WI38 (cell line): ENCODE measurements around the gene WNT9B.

Experiments
- H3K4me3 ChIP-seq: 2 replicates; pipeline ENCODE4 v1.5.1; 2011; ENCODE audit warnings: low read depth, mild to moderate bottlenecking, control low read depth, low read length
- TF ChIP-seq, protein P1 (sequence below): IDR thresholded peaks from 2 replicates; pipeline ENCODE4 v1.5.1; 2012; ENCODE audit warnings: low read depth, mild to moderate bottlenecking, control low read depth, low read length

WNT9B gene

DNA sequence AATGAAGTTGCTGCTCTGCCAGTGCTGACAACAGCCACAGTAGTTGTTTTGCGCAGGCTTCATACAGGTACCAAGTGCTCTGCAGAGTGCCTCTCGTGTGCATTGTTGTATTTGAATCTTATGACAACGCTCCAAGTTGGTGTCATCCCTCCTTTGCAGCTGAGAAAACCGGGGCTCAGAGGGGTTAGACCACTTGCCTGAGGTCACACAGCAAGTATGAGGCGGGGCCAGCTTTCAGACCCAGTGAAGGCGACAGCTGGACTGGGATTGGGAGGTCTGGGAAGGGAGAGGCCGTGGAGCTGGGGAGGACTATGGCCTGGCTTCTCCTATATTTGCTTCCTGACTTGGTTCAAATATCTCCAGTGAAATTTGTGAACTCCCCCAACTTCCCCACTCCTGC is 33.2 kb downstream of the WNT9B start:
- no peak overlapping the region for H3K4me3 ChIP-seq
- TF ChIP-seq, protein P1, sequence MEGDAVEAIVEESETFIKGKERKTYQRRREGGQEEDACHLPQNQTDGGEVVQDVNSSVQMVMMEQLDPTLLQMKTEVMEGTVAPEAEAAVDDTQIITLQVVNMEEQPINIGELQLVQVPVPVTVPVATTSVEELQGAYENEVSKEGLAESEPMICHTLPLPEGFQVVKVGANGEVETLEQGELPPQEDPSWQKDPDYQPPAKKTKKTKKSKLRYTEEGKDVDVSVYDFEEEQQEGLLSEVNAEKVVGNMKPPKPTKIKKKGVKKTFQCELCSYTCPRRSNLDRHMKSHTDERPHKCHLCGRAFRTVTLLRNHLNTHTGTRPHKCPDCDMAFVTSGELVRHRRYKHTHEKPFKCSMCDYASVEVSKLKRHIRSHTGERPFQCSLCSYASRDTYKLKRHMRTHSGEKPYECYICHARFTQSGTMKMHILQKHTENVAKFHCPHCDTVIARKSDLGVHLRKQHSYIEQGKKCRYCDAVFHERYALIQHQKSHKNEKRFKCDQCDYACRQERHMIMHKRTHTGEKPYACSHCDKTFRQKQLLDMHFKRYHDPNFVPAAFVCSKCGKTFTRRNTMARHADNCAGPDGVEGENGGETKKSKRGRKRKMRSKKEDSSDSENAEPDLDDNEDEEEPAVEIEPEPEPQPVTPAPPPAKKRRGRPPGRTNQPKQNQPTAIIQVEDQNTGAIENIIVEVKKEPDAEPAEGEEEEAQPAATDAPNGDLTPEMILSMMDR = no peak

DNA sequence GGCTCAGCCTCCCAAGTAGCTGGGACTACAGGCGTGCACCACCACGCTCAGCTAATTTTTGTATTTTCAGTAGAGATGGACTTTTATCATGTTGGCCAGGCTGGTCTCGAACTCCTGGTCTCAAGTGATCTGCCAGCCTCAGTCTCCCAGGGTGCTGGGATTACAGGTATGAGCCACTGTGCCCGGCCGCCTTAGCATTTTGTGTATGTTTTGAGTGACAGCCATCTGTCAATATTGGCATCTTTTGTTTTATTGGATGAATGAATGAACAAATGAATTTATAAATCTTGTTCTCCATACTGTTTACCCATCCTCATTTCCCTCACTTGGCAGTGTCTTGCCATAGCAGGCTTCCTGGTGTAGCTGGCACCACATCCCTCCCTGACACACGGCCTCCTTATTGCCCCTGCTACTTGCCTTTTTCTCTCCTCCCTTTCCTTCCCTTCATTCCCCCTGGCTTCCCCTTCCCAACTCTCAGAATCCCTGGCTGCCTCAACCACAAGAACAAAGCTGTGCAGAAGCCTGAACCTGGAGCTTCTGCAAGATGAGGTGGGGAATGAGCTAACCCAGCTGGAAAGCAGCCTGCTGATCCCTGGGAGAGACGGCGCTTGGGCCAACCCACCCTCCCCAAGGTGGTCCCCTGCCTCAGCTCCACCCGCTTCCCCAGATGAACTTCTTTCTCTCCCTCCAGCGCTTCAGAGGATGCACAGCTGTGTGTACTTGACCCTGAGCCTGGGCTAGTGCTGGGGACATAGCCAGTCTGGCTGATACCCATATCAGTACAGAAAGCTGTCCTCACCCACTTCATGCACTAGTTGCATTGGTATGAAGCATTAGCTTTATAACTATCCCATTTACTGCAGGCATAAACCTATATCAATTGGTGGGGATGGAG is 34.3 kb downstream of the WNT9B start:
- TF ChIP-seq, protein P1 = no peak
- no peak overlapping the region for H3K4me3 ChIP-seq

DNA sequence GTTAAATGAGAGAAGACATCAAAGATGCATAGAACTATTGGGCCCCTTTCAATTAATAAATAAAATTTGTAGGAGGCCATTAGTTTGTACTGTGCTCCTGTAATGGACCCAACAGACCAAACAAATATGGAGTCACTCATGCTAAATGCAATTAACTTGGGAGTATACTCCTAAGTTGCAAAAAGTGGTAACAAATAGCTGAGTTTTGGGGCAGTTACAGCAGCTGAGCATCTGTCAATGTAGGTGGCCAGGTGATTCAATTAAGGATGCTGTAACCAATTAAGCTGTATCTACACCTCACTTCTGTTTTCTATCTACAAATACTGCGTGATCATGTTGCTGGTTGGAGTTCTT is 34.9 kb downstream of the WNT9B start:
- TF ChIP-seq, protein P1 = no peak
- no peak overlapping the region for H3K4me3 ChIP-seq

DNA sequence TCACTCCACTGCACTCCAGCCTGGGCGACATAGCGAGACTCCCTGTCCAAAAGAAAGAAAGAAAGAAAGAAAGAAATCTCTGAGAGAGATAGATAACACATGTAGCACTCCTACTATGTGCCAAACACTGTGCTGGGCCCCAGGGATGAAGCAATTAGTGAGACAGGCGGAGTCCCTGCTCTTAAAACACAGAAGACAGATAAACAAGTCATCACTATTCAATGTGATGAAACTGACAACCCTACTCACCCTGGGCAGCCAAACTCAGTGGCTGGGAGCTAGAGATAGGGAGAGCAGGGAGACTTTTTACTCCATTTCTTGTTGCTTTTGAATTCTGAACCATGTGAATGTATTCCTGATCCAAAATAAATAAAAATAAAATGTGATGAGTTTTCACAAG is 36.3 kb downstream of the WNT9B start:
- no peak overlapping the region for H3K4me3 ChIP-seq
- TF ChIP-seq, protein P1 = no peak

DNA sequence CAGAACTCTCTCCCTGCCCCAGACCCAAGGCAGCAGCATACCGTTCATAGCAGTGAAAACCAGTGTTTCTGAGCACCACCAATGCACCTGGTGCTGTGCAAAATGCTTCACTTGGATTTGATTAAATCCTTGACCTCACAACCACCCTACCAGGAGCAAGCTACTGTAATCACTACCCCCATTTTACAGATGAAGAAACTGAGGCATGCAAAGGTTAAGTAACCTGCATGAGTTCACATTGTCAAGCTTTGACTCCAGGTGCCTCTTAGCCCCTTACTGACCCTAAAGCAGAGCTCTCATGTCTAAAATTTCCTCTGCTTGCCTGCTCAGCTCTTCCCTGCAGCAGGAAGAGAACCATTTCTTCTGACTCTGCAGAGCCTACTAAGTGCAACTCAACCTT is 37.3 kb downstream of the WNT9B start:
- H3K4me3 ChIP-seq = no peak overlapping the region
- TF ChIP-seq, protein P1 = no peak

DNA sequence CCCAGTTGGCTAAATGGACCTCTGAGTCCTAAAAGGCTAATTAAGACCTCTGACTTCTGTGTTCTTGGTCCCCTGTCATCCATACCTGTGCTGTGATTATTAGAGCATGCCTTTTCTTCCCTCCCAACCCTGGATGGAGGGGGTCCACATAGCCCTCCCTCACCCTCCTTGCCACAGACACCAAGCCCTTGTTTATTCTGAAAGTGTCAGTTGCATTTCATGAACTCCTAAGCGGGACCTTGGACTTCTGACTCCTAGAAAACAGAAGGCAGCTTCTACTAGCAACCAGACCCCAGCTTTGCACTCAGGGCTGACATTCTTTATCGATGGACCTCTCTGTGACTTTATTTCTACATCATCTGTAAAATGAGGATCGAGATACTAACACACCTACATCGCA is 38.1 kb downstream of the WNT9B start:
- TF ChIP-seq, protein P1 = no peak
- no peak overlapping the region for H3K4me3 ChIP-seq

DNA sequence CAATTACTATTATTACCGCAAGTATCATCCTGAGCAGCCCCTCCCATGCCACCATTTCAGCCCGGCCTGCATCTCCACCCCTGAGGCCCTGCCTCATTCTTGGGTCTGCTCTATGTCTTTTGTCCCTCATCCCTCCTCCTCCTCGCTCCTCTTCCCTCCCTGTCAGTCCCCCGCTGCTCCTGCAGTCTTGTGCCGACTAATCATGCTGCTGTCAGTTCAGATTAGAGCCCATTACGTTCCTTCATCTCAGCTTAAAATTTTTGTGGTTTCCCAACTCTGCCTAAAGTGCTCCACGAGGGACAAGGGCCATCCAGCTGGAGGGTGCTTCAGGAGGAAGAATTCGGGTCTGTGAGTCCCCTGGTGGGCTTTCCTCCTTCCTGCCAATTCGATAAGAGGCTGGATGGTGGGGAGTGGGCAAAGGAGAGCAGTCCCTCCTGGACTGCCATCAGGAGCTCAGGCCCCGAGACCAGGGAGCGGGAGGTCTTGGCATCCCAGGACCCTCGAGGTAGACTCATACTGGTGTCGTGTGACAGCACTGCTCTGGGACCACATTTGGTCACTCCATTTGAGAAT is 38.7 kb downstream of the WNT9B start:
- no peak overlapping the region for H3K4me3 ChIP-seq
- TF ChIP-seq, protein P1 = no peak
